ENCODE results near the gene RASGRF1.
A peak's percentile ranks its signal among the peaks of the same experiment; 100 is the strongest.

RASGRF1 gene

DNA sequence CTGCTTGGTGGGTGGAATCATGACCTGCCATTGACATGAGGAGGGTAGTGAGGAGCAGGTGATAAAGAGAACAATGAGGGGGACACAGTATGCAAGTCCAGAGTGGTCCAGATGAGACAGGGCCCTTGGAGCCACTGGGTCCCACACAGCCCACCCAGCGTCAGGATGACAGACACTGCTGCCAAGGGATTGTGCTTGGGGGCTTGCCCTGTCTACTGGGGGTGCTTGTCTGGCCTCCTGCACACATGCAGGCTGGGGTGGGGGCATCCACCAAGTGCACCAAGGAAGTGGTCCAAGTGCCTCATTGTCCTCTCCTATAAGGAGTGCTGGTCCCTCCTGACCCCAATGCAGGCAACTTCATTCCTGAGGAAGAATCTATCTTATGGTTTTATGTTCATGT, 106.5 kb downstream of the RASGRF1 start:
- Histone ChIP-seq H3K27ac (ENCODE audit: extremely low read depth, low read depth, low read length) (no peak overlapping the region), H3K36me3 (ENCODE audit: control insufficient read depth in 2 of 2, insufficient read depth in 1 of 2, low read length in 2 of 2) (no peaks in the 10 kb centered on the region), H3K4me1 (ENCODE audit: control insufficient read depth, insufficient read depth, low read length) (no peaks in the 10 kb centered on the region), H3K4me3 (ENCODE audit: low read depth, low read length) (no peak overlapping the region), H3K9me3 (ENCODE audit: control insufficient read depth, insufficient read depth, low read depth, low read length) (no peaks in the 10 kb centered on the region)
- POLR2A ChIA-PET: no interaction called here
- CTCF ChIA-PET: interaction anchor here (1.3 to 8.5 kb wide), 3 partner anchors 14 to 201 kb away, joined by 3 to 157 read pairs (median 13); no protein-coding TSS in a partner anchor
- TF ChIP-seq, protein P1, sequence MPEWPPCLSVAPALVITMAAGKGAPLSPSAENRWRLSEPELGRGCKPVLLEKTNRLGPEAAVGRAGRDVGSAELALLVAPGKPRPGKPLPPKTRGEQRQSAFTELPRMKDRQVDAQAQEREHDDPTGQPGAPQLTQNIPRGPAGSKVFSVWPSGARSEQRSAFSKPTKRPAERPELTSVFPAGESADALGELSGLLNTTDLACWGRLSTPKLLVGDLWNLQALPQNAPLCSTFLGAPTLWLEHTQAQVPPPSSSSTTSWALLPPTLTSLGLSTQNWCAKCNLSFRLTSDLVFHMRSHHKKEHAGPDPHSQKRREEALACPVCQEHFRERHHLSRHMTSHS (tag by site-specific recombination; IDR thresholded peaks at IDR 0.05): no peak
- TF ChIP-seq ZNF280D (tag by site-specific recombination; IDR thresholded peaks at IDR 0.05): no peak
- no peak for TF ChIP-seq ZNF837 (tag by site-specific recombination; IDR thresholded peaks at IDR 0.05)
- no peak for TF ChIP-seq ZNF175 (tag by site-specific recombination; IDR thresholded peaks at IDR 0.05)
- TF ChIP-seq KLF16 (tag by site-specific recombination; IDR thresholded peaks at IDR 0.05): no peak
- no peak for TF ChIP-seq ZNF184 (tag by site-specific recombination; IDR thresholded peaks at IDR 0.05)
- no peak for TF ChIP-seq KLF10 (tag by site-specific recombination; IDR thresholded peaks at IDR 0.05)
- no peak for TF ChIP-seq REPIN1 (tag by site-specific recombination; IDR thresholded peaks at IDR 0.05; ENCODE audit: low read depth)
- no peak for TF ChIP-seq RBAK (tag by site-specific recombination; IDR thresholded peaks at IDR 0.05)
- no peak for TF ChIP-seq SP7 (tag by site-specific recombination; IDR thresholded peaks at IDR 0.05)
- no peak for TF ChIP-seq ZNF76 (tag by site-specific recombination; IDR thresholded peaks at IDR 0.05; ENCODE audit: borderline replicate concordance, low read depth)
- TF ChIP-seq, protein P2, sequence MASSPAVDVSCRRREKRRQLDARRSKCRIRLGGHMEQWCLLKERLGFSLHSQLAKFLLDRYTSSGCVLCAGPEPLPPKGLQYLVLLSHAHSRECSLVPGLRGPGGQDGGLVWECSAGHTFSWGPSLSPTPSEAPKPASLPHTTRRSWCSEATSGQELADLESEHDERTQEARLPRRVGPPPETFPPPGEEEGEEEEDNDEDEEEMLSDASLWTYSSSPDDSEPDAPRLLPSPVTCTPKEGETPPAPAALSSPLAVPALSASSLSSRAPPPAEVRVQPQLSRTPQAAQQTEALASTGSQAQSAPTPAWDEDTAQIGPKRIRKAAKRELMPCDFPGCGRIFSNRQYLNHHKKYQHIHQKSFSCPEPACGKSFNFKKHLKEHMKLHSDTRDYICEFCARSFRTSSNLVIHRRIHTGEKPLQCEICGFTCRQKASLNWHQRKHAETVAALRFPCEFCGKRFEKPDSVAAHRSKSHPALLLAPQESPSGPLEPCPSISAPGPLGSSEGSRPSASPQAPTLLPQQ (tag by site-specific recombination; IDR thresholded peaks at IDR 0.05): no peak
- TF ChIP-seq, protein P3, sequence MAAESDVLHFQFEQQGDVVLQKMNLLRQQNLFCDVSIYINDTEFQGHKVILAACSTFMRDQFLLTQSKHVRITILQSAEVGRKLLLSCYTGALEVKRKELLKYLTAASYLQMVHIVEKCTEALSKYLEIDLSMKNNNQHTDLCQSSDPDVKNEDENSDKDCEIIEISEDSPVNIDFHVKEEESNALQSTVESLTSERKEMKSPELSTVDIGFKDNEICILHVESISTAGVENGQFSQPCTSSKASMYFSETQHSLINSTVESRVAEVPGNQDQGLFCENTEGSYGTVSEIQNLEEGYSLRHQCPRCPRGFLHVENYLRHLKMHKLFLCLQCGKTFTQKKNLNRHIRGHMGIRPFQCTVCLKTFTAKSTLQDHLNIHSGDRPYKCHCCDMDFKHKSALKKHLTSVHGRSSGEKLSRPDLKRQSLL (tag by site-specific recombination; IDR thresholded peaks at IDR 0.05): no peak
- TF ChIP-seq ZNF132 (tag by site-specific recombination; IDR thresholded peaks at IDR 0.05; ENCODE audit: borderline replicate concordance): no peak
- TF ChIP-seq, protein P4, sequence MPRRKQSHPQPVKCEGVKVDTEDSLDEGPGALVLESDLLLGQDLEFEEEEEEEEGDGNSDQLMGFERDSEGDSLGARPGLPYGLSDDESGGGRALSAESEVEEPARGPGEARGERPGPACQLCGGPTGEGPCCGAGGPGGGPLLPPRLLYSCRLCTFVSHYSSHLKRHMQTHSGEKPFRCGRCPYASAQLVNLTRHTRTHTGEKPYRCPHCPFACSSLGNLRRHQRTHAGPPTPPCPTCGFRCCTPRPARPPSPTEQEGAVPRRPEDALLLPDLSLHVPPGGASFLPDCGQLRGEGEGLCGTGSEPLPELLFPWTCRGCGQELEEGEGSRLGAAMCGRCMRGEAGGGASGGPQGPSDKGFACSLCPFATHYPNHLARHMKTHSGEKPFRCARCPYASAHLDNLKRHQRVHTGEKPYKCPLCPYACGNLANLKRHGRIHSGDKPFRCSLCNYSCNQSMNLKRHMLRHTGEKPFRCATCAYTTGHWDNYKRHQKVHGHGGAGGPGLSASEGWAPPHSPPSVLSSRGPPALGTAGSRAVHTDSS (tag by site-specific recombination; IDR thresholded peaks at IDR 0.05): no peak
- TF ChIP-seq ZNF600 (tag by site-specific recombination; IDR thresholded peaks at IDR 0.05): no peak

DNA sequence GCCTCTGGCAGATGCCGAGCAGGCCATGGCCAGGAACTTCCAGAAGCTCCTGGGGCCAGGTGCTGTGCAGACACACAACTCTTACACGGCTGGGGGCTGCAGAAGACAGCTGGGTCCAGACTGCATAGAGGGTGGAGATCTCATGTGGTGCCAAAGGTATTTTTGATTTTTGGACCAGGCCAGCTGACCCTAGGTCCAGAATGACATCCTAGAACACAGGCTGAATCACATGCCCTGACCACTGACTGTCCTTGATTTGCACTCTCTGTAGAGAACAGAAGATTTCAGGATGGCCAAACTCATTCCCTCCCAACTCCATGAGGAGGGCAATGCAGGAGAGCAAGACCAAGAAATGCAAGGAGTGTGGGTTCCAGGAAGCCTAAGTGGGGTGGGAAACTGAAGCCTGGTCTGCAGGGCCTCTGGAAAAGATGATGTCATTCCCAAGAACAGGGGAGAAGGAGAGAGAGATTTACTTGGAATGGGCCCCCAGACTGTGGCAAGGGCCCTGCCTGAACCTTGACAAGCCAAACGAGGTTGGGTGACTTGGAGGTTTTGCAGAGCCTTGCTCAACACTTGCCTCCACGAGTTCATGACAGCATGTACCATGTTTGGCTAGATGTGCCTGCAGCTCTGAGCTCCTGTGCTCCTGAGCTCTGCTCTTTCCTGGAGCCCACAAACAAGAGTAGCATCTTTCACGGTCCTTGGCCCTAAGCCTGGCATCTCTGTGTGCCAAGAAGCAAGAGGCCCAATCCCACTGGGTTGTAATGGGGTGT, 107.2 kb downstream of the RASGRF1 start:
- H3K4me1 ChIP-seq (ENCODE audit: control insufficient read depth, insufficient read depth, low read length): no peaks in the 10 kb centered on the region
- ChIA-PET POLR2A (no interaction called here), CTCF (interaction anchor here (0.6 to 8.5 kb wide), 2 partner anchors 38 to 75 kb away, joined by 3 to 157 read pairs; no protein-coding TSS in a partner anchor)
- H3K27ac ChIP-seq (ENCODE audit: extremely low read depth, low read depth, low read length): no peak overlapping the region
- H3K9me3 ChIP-seq (ENCODE audit: control insufficient read depth, insufficient read depth, low read depth, low read length): no peaks in the 10 kb centered on the region
- no peaks in the 10 kb centered on the region for H3K36me3 ChIP-seq (ENCODE audit: control insufficient read depth in 2 of 2, insufficient read depth in 1 of 2, low read length in 2 of 2)
- H3K4me3 ChIP-seq (ENCODE audit: low read depth, low read length): no peak overlapping the region
- TF ChIP-seq ZNF398 (tag by site-specific recombination; IDR thresholded peaks at IDR 0.05) (0 out of 2 replicates have a peak, but pooled peaks have one; percentile 15), HOXA7 (CRISPR knock-in tag; IDR thresholded peaks at IDR 0.05; ENCODE audit: borderline replicate concordance) (no peak), ZNF221 (tag by site-specific recombination; IDR thresholded peaks at IDR 0.05; ENCODE audit: borderline replicate concordance) (no peak)
- TF ChIP-seq, protein P5, sequence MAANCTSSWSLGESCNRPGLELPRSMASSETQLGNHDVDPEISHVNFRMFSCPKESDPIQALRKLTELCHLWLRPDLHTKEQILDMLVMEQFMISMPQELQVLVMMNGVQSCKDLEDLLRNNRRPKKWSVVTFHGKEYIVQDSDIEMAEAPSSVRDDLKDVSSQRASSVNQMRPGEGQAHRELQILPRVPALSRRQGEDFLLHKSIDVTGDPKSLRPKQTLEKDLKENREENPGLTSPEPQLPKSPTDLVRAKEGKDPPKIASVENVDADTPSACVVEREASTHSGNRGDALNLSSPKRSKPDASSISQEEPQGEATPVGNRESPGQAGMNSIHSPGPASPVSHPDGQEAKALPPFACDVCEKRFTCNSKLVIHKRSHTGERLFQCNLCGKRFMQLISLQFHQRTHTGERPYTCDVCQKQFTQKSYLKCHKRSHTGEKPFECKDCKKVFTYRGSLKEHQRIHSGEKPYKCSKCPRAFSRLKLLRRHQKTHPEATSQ (tag by site-specific recombination; IDR thresholded peaks at IDR 0.05): no peak

All from HEK293 (cell line).